ENCODE data around the gene PLCL1. TPM values are rescaled to one million over a fixed set of nuclear protein-coding genes. Genes with fewer than 3 reads are reported as not detected.

The PLCL1 gene
- total RNA-seq, 1 experiment from 2014 or later: 0.07 TPM

DNA sequence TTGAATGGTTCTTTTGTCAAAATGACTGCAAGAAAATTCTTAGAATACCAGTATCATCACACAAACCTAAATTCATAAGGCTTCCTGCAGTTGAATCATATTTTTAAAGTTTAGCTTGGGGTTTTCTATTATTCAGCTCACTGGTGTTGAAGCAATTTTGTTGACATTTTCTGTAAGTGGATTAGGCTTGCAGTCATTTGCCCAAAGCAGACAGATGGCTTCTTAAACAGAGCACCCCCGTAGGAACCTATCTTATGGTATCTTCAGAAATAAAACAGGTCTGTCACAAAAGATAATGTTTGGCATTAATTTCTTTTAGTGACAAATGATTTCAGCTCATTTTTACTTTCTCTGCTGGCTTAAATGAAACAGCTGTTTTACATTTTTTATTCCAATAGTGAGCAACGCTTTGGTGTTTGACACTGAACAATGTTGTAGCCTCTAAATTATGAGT is 331.1 kb downstream of the PLCL1 start:
- CTCF ChIA-PET: interaction anchor here (1.0 kb wide), 1 partner anchor 37 kb away, joined by 3 read pairs; no protein-coding TSS in a partner anchor
- ATAC-seq: no peak
- no peaks in the 10 kb centered on the region for H3K9me3 Mint-ChIP-seq
- no peak overlapping the region for H3K4me3 Mint-ChIP-seq
- POLR2A ChIA-PET: no interaction called here
- H3K27ac Mint-ChIP-seq: no peak overlapping the region
- H3K36me3 Mint-ChIP-seq: no peaks in the 10 kb centered on the region
- H3K27me3 Mint-ChIP-seq (ENCODE audit: low read depth): no peaks in the 10 kb centered on the region
- H3K4me1 Mint-ChIP-seq: no peaks in the 10 kb centered on the region
- no peak for DNase-seq (ENCODE audit: low spot score)
- TF ChIP-seq HMGA2 (CRISPR knock-in tag; IDR thresholded peaks at IDR 0.05): no peak
- TF ChIP-seq, protein P1, sequence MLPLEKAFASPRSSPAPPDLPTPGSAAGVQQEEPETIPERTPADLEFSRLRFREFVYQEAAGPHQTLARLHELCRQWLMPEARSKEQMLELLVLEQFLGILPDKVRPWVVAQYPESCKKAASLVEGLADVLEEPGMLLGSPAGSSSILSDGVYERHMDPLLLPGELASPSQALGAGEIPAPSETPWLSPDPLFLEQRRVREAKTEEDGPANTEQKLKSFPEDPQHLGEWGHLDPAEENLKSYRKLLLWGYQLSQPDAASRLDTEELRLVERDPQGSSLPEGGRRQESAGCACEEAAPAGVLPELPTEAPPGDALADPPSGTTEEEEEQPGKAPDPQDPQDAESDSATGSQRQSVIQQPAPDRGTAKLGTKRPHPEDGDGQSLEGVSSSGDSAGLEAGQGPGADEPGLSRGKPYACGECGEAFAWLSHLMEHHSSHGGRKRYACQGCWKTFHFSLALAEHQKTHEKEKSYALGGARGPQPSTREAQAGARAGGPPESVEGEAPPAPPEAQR (CRISPR knock-in tag; IDR thresholded peaks at IDR 0.05): no peak
- TF ChIP-seq NFATC4 (CRISPR knock-in tag; IDR thresholded peaks at IDR 0.05): no peak
- no peak for TF ChIP-seq ZBTB21 (CRISPR knock-in tag; IDR thresholded peaks at IDR 0.05; ENCODE audit: borderline replicate concordance)
- no peak for TF ChIP-seq MXD4 (CRISPR knock-in tag; IDR thresholded peaks at IDR 0.05; ENCODE audit: borderline replicate concordance)
- no peak for TF ChIP-seq EMX1 (CRISPR knock-in tag; IDR thresholded peaks at IDR 0.05)
- TF ChIP-seq TEAD1 (CRISPR knock-in tag; IDR thresholded peaks at IDR 0.05): no peak
- TF ChIP-seq, protein P2, sequence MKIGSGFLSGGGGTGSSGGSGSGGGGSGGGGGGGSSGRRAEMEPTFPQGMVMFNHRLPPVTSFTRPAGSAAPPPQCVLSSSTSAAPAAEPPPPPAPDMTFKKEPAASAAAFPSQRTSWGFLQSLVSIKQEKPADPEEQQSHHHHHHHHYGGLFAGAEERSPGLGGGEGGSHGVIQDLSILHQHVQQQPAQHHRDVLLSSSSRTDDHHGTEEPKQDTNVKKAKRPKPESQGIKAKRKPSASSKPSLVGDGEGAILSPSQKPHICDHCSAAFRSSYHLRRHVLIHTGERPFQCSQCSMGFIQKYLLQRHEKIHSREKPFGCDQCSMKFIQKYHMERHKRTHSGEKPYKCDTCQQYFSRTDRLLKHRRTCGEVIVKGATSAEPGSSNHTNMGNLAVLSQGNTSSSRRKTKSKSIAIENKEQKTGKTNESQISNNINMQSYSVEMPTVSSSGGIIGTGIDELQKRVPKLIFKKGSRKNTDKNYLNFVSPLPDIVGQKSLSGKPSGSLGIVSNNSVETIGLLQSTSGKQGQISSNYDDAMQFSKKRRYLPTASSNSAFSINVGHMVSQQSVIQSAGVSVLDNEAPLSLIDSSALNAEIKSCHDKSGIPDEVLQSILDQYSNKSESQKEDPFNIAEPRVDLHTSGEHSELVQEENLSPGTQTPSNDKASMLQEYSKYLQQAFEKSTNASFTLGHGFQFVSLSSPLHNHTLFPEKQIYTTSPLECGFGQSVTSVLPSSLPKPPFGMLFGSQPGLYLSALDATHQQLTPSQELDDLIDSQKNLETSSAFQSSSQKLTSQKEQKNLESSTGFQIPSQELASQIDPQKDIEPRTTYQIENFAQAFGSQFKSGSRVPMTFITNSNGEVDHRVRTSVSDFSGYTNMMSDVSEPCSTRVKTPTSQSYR (CRISPR knock-in tag; IDR thresholded peaks at IDR 0.05): no peak
- TF ChIP-seq, protein P3, sequence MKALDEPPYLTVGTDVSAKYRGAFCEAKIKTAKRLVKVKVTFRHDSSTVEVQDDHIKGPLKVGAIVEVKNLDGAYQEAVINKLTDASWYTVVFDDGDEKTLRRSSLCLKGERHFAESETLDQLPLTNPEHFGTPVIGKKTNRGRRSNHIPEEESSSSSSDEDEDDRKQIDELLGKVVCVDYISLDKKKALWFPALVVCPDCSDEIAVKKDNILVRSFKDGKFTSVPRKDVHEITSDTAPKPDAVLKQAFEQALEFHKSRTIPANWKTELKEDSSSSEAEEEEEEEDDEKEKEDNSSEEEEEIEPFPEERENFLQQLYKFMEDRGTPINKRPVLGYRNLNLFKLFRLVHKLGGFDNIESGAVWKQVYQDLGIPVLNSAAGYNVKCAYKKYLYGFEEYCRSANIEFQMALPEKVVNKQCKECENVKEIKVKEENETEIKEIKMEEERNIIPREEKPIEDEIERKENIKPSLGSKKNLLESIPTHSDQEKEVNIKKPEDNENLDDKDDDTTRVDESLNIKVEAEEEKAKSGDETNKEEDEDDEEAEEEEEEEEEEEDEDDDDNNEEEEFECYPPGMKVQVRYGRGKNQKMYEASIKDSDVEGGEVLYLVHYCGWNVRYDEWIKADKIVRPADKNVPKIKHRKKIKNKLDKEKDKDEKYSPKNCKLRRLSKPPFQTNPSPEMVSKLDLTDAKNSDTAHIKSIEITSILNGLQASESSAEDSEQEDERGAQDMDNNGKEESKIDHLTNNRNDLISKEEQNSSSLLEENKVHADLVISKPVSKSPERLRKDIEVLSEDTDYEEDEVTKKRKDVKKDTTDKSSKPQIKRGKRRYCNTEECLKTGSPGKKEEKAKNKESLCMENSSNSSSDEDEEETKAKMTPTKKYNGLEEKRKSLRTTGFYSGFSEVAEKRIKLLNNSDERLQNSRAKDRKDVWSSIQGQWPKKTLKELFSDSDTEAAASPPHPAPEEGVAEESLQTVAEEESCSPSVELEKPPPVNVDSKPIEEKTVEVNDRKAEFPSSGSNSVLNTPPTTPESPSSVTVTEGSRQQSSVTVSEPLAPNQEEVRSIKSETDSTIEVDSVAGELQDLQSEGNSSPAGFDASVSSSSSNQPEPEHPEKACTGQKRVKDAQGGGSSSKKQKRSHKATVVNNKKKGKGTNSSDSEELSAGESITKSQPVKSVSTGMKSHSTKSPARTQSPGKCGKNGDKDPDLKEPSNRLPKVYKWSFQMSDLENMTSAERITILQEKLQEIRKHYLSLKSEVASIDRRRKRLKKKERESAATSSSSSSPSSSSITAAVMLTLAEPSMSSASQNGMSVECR (CRISPR knock-in tag; IDR thresholded peaks at IDR 0.05; ENCODE audit: borderline replicate concordance): no peak
- TF ChIP-seq, protein P4, sequence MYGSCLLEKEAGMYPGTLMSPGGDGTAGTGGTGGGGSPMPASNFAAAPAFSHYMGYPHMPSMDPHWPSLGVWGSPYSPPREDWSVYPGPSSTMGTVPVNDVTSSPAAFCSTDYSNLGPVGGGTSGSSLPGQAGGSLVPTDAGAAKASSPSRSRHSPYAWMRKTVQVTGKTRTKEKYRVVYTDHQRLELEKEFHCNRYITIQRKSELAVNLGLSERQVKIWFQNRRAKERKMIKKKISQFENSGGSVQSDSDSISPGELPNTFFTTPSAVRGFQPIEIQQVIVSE (CRISPR knock-in tag; IDR thresholded peaks at IDR 0.05; ENCODE audit: borderline replicate concordance): no peak
- no peak for TF ChIP-seq ZNF396 (CRISPR knock-in tag; IDR thresholded peaks at IDR 0.05; ENCODE audit: borderline replicate concordance)
- TF ChIP-seq SMAD4 (CRISPR knock-in tag; IDR thresholded peaks at IDR 0.05): no peak
- no peak for TF ChIP-seq MAX (CRISPR knock-in tag; IDR thresholded peaks at IDR 0.05)
- TF ChIP-seq NFYB (CRISPR knock-in tag; conservative IDR thresholded peaks at IDR 0.05; ENCODE audit: low read depth): no peak
- TF ChIP-seq ESRRA (CRISPR knock-in tag; IDR thresholded peaks at IDR 0.05; ENCODE audit: borderline replicate concordance): no peak
- TF ChIP-seq ZMAT4 (CRISPR knock-in tag; IDR thresholded peaks at IDR 0.05): no peak

DNA sequence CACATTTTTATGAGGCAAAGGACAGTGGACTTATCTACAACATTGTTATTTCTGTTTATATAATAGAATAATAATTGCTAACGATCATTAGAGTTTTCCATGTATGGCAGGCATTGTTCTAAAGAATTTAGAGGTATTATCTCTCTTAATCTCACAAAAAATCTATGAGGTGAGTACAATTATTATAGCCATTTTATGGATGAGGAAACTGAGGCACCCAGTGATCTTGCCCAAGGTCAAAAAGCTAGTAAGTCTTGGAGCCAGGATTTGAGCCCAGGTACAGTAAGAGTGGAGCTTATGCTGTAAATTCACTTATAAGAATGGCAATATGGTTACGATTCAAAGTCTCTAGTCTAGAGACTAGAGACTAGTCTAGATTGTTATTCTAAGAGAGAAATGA is 331.7 kb downstream of the PLCL1 start:
- no peaks in the 10 kb centered on the region for H3K27me3 Mint-ChIP-seq (ENCODE audit: low read depth)
- ChIA-PET CTCF (no interaction called here), POLR2A (no interaction called here)
- no peaks in the 10 kb centered on the region for H3K9me3 Mint-ChIP-seq
- no peak overlapping the region for H3K4me3 Mint-ChIP-seq
- no peak for DNase-seq (ENCODE audit: low spot score)
- H3K4me1 Mint-ChIP-seq: no peaks in the 10 kb centered on the region
- no peak for ATAC-seq
- H3K36me3 Mint-ChIP-seq: no peaks in the 10 kb centered on the region
- no peak for TF ChIP-seq ZNF121 (CRISPR knock-in tag; IDR thresholded peaks at IDR 0.05)
- TF ChIP-seq, protein P1 (CRISPR knock-in tag; IDR thresholded peaks at IDR 0.05): no peak
- no peak for TF ChIP-seq PRRX2 (CRISPR knock-in tag; IDR thresholded peaks at IDR 0.05)
- no peak for TF ChIP-seq NFYB (CRISPR knock-in tag; conservative IDR thresholded peaks at IDR 0.05; ENCODE audit: low read depth)
- no peak for TF ChIP-seq MYBL2 (CRISPR knock-in tag; IDR thresholded peaks at IDR 0.05)
- TF ChIP-seq, protein P5, sequence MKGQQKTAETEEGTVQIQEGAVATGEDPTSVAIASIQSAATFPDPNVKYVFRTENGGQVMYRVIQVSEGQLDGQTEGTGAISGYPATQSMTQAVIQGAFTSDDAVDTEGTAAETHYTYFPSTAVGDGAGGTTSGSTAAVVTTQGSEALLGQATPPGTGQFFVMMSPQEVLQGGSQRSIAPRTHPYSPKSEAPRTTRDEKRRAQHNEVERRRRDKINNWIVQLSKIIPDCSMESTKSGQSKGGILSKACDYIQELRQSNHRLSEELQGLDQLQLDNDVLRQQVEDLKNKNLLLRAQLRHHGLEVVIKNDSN (CRISPR knock-in tag; IDR thresholded peaks at IDR 0.05): no peak
- no peak for TF ChIP-seq EMX1 (CRISPR knock-in tag; IDR thresholded peaks at IDR 0.05)
- H3K27ac Mint-ChIP-seq: no peak overlapping the region

Measured in WTC11 (cell line).